CD4-positive, alpha-beta T cell (primary cell): Measurements from ENCODE around the gene FBXO36. TPM values are rescaled to one million over a fixed set of nuclear protein-coding genes. Genes with fewer than 3 reads are reported as not detected.
"Not testable (repeated sequence)": the region's sequence is repeated elsewhere in the genome, so short reads cannot be mapped to it uniquely, and the experiment has no call there.

ENCODE experiments used
- ATAC-seq: fragments of 200-7000 bp; cut with Tn5 transposase; one replicate; pipeline ENCODE4 v1.10.0; 2022; ENCODE audit warnings: mild to moderate bottlenecking; ENCODE audit not compliant: poor library complexity
- CTCF ChIA-PET: fragments of 350-600 bp; sonication (Branson Sonifier 250); formaldehyde crosslinking; loops from one replicate; lab custom pipeline; 2021; ENCODE audit warnings: antibody characterized with exemption, inconsistent platforms; lab: Charles Lee
- POLR2A ChIA-PET: fragments of 350-600 bp; sonication (Branson Sonifier 250); formaldehyde crosslinking; loops from one replicate; lab custom pipeline; 2021; ENCODE audit warnings: antibody characterized with exemption, inconsistent platforms; lab: Charles Lee
- DNase-seq, 14 experiments: peaks; one replicate each; pipeline ENCODE4 v3.0.0-alpha.2; 2013 to 2020; ENCODE audit warnings: mixed read lengths in 2 of 14
- H3K27ac ChIP-seq, 2 donors: one replicate each; pipeline versions ENCODE4 v1.5.1 to v1.7.0; 2013; ENCODE audit warnings: low read length in 2 of 2, low read depth in 1 of 2, mild to moderate bottlenecking in 1 of 2
- H3K27me3 ChIP-seq, 2 experiments: 1 replicate in 1 of 2; 2 replicates in 1 of 2; pipeline versions ENCODE4 v1.6.1 to v1.7.0; 2013; ENCODE audit warnings: low read length in 2 of 2, control low read depth in 1 of 2, mild to moderate bottlenecking in 1 of 2, moderate library complexity in 1 of 2; ENCODE audit not compliant: insufficient read depth in 2 of 2, control insufficient read depth in 1 of 2
- H3K36me3 ChIP-seq: one replicate; pipeline ENCODE4 v1.6.1; 2013; ENCODE audit warnings: low read length, control low read depth; ENCODE audit not compliant: insufficient read depth
- H3K4me1 ChIP-seq: one replicate; pipeline ENCODE4 v1.6.1; 2013; ENCODE audit warnings: low read length, control low read depth; ENCODE audit not compliant: insufficient read depth
- H3K4me3 ChIP-seq: one replicate; pipeline ENCODE4 v1.5.1; 2013; ENCODE audit warnings: mild to moderate bottlenecking, low read length, moderate library complexity
- H3K9me3 ChIP-seq, 2 experiments: 1 replicate in 1 of 2; 2 replicates in 1 of 2; pipeline versions ENCODE4 v1.6.1 to v1.7.0; 2013; ENCODE audit warnings: low read length in 2 of 2, mild to moderate bottlenecking in 2 of 2, control low read depth in 1 of 2, moderate library complexity in 1 of 2; ENCODE audit not compliant: control insufficient read depth in 1 of 2, insufficient read depth in 1 of 2
- H3K27ac Mint-ChIP-seq: one replicate; pipeline ENCODE4 v1.8.0; 2020; ENCODE audit warnings: mixed read lengths
- H3K27me3 Mint-ChIP-seq: one replicate; pipeline ENCODE4 v1.8.0; 2021; ENCODE audit warnings: mixed read lengths
- H3K36me3 Mint-ChIP-seq: one replicate; pipeline ENCODE4 v1.8.0; 2021; ENCODE audit warnings: low read depth, mixed read lengths
- H3K4me1 Mint-ChIP-seq: one replicate; pipeline ENCODE4 v1.8.0; 2021; ENCODE audit warnings: low read depth, mixed read lengths
- H3K4me3 Mint-ChIP-seq: one replicate; pipeline ENCODE4 v1.8.0; 2020; ENCODE audit warnings: mild to moderate bottlenecking, mixed read lengths
- H3K9me3 Mint-ChIP-seq: one replicate; pipeline ENCODE4 v1.8.0; 2020; ENCODE audit warnings: mixed read lengths
- intact Hi-C, 2 experiments: fragments of 100-400 bp; cut with DNase I in 1 of 2; cut with micrococcal nuclease in 1 of 2; formaldehyde crosslinking; loops; one replicate each; pipeline versions ENCODE4 v1.15.1 to v1.9.0; 2023 to 2025; cut with DNase I, micrococcal nuclease
- total RNA-seq, 174 experiments: library from RNA in 2 of 174; stranded (reverse) in 2 of 174; gene quantifications; one replicate each; pipeline ENCODE4 v1.2.3 and lab custom pipeline; 2021 to 2026
- TF ChIP-seq, protein P1 (sequence below): fragments of 200-600 bp; IDR thresholded peaks from one replicate; pipeline ENCODE4 v1.8.0; 2022; ENCODE audit warnings: antibody characterized with exemption, mild to moderate bottlenecking

FBXO36 gene
- total RNA-seq, 2 experiments from 2014 or later = 0.52 to 0.84 TPM

DNA sequence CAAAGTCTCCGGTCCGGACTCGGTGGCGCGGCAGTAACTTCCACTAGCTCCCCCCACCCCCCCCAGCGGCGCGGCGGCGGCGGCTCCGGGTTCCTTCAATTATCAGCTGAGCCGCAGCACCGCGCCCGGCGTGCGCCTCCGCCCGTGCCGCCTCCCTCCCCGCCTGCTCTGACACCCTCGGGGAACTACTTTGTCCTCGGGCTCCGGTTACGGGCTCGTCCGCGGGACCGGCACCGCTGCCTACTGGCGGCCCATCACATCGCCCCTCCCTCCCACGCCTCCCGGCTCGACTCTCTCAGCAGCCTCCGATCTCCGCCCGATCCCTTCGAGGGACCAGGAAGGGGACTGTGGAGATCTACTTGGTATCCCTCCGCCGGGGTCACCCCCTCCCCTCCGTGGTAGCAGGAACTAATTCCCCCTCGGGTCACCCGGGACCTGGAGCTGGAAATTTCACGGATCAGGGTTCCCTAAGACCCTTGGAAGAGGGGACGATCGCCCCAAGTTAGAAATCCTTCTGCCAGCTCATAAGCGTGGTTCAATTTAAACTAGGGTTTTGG, 333 bp upstream of the FBXO36 start, which contains the start of gene TRIP12:
Gene TRIP12 (minus strand): TSS at position 118 of the 557 bp plus-strand sequence. CDS start 41,930 bp downstream, outside the sequence.
- peaks cover 28% of the 10 kb centered on the region for H3K4me1 ChIP-seq
- ChIA-PET CTCF (interaction anchor here (0.9 to 2.0 kb wide), 3 partner anchors 9 to 121 kb away, joined by 3 to 9 read pairs (median 8); no protein-coding TSS in a partner anchor), POLR2A (interaction anchor here (0.7 to 2.4 kb wide), 22 partner anchors 8 to 1543 kb away, joined by 3 to 22 read pairs (median 4); partner anchors contain the start of genes NCL, SP110 and SP140L)
- peak within 1 kb of the TSS; percentile 97 to 98 for H3K27ac ChIP-seq
- Mint-ChIP-seq H3K4me3 (peak within 1 kb of the TSS; percentile 98), H3K36me3 (peaks cover 49% of the 10 kb centered on the region), H3K27me3 (peaks cover 5% of the 10 kb centered on the region), H3K27ac (peak within 1 kb of the TSS; percentile 95), H3K4me1 (peaks cover 55% of the 10 kb centered on the region), H3K9me3 (no peaks in the 10 kb centered on the region)
- TF ChIP-seq, protein P1, sequence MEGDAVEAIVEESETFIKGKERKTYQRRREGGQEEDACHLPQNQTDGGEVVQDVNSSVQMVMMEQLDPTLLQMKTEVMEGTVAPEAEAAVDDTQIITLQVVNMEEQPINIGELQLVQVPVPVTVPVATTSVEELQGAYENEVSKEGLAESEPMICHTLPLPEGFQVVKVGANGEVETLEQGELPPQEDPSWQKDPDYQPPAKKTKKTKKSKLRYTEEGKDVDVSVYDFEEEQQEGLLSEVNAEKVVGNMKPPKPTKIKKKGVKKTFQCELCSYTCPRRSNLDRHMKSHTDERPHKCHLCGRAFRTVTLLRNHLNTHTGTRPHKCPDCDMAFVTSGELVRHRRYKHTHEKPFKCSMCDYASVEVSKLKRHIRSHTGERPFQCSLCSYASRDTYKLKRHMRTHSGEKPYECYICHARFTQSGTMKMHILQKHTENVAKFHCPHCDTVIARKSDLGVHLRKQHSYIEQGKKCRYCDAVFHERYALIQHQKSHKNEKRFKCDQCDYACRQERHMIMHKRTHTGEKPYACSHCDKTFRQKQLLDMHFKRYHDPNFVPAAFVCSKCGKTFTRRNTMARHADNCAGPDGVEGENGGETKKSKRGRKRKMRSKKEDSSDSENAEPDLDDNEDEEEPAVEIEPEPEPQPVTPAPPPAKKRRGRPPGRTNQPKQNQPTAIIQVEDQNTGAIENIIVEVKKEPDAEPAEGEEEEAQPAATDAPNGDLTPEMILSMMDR = no peak
- no peaks in the 10 kb centered on the region for H3K9me3 ChIP-seq
- intact Hi-C loops = loop anchor here (5.0 to 10.0 kb wide), 4 partner anchors 70 to 1863 kb away; partner anchors contain the start of genes COPS7B (in 1 of the 2), PDE6D (in 1 of the 2) and SP110 (in 1 of the 2)
- peaks cover 7% of the 10 kb centered on the region for H3K36me3 ChIP-seq
- H3K4me3 ChIP-seq = peak within 1 kb of the TSS; percentile 85
- no peaks in the 10 kb centered on the region for H3K27me3 ChIP-seq
- DNase-seq (peak; percentile 77 to 95 (median 86)), ATAC-seq (peak; percentile 74)

DNA sequence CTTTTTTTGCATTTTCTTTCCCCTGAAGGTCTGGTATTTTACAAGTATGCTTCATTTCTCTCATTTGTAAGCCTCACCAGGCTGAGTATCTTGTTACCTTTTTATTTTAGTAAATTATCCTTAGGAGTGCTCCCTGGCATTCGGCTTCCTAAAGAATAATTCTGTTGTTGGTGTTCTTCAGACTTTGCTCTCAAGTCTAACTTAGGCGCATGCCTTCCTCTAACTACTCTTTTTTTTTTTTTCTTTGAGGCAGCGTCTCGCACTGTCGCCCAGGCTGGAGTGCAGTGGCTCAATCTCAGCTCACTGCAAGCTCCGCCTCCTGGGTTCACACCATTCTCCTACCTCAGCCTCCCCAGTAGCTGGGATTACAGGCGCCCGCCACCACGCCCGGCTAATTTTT, 2.2 kb downstream of the FBXO36 start:
- Mint-ChIP-seq H3K36me3 (peaks cover 33% of the 10 kb centered on the region), H3K4me1 (peaks cover 42% of the 10 kb centered on the region), H3K4me3 (peak overlapping the region; percentile 68)
- DNase-seq, H3K4me3 ChIP-seq, H3K36me3 ChIP-seq, H3K27ac Mint-ChIP-seq, POLR2A ChIA-PET, H3K27me3 ChIP-seq, H3K9me3 Mint-ChIP-seq, H3K27ac ChIP-seq, H3K9me3 ChIP-seq, ATAC-seq, H3K27me3 Mint-ChIP-seq: not testable (repeated sequence)
- CTCF ChIA-PET = interaction anchor here (4.2 kb wide), 1 partner anchor 123 kb away, joined by 10 read pairs; no protein-coding TSS in a partner anchor
- peaks cover 16% of the 10 kb centered on the region for H3K4me1 ChIP-seq
- intact Hi-C loops = loop anchor here (5.0 to 10.0 kb wide), 4 partner anchors 72 to 1860 kb away; partner anchors contain the start of genes COPS7B (in 1 of the 2), PDE6D (in 1 of the 2) and SP110 (in 1 of the 2)

DNA sequence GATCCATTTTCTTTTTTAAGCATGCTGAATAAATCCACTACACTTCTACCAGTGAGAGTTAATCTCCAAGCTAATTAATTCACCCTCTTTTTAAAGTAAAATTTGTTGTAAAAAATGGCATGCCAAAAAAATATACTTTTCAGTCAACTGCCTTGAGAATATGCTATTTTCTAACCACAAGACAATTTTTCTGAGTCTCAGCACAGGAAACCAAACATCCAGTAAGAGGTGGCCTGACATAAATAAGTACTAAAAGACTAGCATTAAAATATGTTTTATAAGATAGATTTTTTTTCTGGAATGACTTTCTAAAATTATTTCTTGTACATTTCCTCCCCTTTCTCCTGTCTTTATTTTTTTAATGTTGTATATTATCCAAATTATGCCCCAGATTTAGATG, 2.9 kb downstream of the FBXO36 start:
- TF ChIP-seq, protein P1 = no peak
- ATAC-seq = no peak
- H3K9me3 Mint-ChIP-seq = no peaks in the 10 kb centered on the region
- CTCF ChIA-PET = interaction anchor here (0.7 to 4.2 kb wide), 2 partner anchors 12 to 124 kb away, joined by 4 to 10 read pairs; no protein-coding TSS in a partner anchor
- Histone ChIP-seq H3K27me3 (no peaks in the 10 kb centered on the region), H3K4me1 (peaks cover 10% of the 10 kb centered on the region), H3K4me3 (no peak overlapping the region), H3K36me3 (no peaks in the 10 kb centered on the region), H3K9me3 (no peaks in the 10 kb centered on the region), H3K27ac (no peak overlapping the region)
- DNase-seq = no peak
- POLR2A ChIA-PET = interaction anchor here (0.7 kb wide), 1 partner anchor 111 kb away, joined by 3 read pairs; no protein-coding TSS in a partner anchor
- peaks cover 35% of the 10 kb centered on the region for H3K4me1 Mint-ChIP-seq
- H3K27me3 Mint-ChIP-seq = peaks cover 5% of the 10 kb centered on the region
- peak overlapping the region; percentile 56 for H3K4me3 Mint-ChIP-seq
- peak overlapping the region; percentile 33 for H3K27ac Mint-ChIP-seq
- intact Hi-C loops = loop anchor here in 1 of 2 experiments (10.0 kb wide), 1 partner anchor 1860 kb away; the partner anchor contains the start of genes COPS7B and PDE6D
- H3K36me3 Mint-ChIP-seq = peaks cover 26% of the 10 kb centered on the region
